GM19463 (cell line): Measurements from ENCODE around the gene SLK.

ENCODE experiments used
- ATAC-seq: cut with Tn5 transposase; IDR thresholded peaks from one replicate; pipeline ENCODE4 v1.9.1; 2021; ENCODE audit warnings: mild to moderate bottlenecking, moderate library complexity; ENCODE audit not compliant: unreplicated experiment

The SLK gene

GRCh38 chr10:103966671-103967447 is at the start of gene SLK:
TSS of gene SLK (plus strand) at chr10:103967140. CDS start at chr10:103967746, 606 bp downstream.
- ATAC-seq: peak; percentile 74

GRCh38 chr10:103917302-103918052 is 49.5 kb upstream of the SLK start:
- peak; percentile 6 for ATAC-seq

- ATAC-seq: peak; percentile 91
Measured at GRCh38 chr10:103918053-103918846, 48.7 kb upstream of the SLK start, which contains the start of gene STN1. TSS of gene STN1 (minus strand) at chr10:103918184. CDS start at chr10:103917594, 590 bp downstream.

GRCh38 chr10:103919648-103920025 is 47.3 kb upstream of the SLK start:
- ATAC-seq: no peak

- no peak for ATAC-seq
Measured at GRCh38 chr10:103921248-103921647, 45.7 kb upstream of the SLK start.

- no peak for ATAC-seq
Measured at GRCh38 chr10:103921750-103922195, 45.2 kb upstream of the SLK start.

- no peak for ATAC-seq
Measured at GRCh38 chr10:103922659-103923058, 44.3 kb upstream of the SLK start.

- ATAC-seq: no peak
Measured at GRCh38 chr10:103923502-103923901, 43.4 kb upstream of the SLK start.

- ATAC-seq: no peak
Measured at GRCh38 chr10:103925591-103925990, 41.3 kb upstream of the SLK start.

GRCh38 chr10:103926722-103927319 is 40.1 kb upstream of the SLK start:
- ATAC-seq: no peak

GRCh38 chr10:103928784-103929183 is 38.2 kb upstream of the SLK start:
- ATAC-seq: no peak

- ATAC-seq: no peak
Measured at GRCh38 chr10:103929381-103929921, 37.5 kb upstream of the SLK start.

- ATAC-seq: no peak
Measured at GRCh38 chr10:103930449-103930848, 36.5 kb upstream of the SLK start.

- ATAC-seq: no peak
Measured at GRCh38 chr10:103930881-103931280, 36.1 kb upstream of the SLK start.

GRCh38 chr10:103931603-103932002 is 35.3 kb upstream of the SLK start:
- no peak for ATAC-seq

GRCh38 chr10:103932271-103932670 is 34.7 kb upstream of the SLK start:
- ATAC-seq: no peak

- no peak for ATAC-seq
Measured at GRCh38 chr10:103932971-103933370, 34.0 kb upstream of the SLK start.

GRCh38 chr10:103933557-103934121 is 33.3 kb upstream of the SLK start:
- ATAC-seq: no peak

- ATAC-seq: no peak
Measured at GRCh38 chr10:103934308-103934707, 32.6 kb upstream of the SLK start.

GRCh38 chr10:103936022-103936421 is 30.9 kb upstream of the SLK start:
- ATAC-seq: no peak
